Activated CD4-positive, alpha-beta T cell treated with anti-CD3 and anti-CD28 coated beads for 4 hours (primary cell): ENCODE results near the gene PALM3.

Experiments
- DNase-seq, 2 donors: peaks; one replicate each; pipeline ENCODE4 v3.0.0-alpha.2; 2020

The PALM3 gene

GRCh38 chr19:14088634-14089411, 26.9 kb upstream of the PALM3 start:
- DNase-seq, result no peak

GRCh38 chr19:14086098-14086497, 24.2 kb upstream of the PALM3 start:
- DNase-seq, result no peak

DNA sequence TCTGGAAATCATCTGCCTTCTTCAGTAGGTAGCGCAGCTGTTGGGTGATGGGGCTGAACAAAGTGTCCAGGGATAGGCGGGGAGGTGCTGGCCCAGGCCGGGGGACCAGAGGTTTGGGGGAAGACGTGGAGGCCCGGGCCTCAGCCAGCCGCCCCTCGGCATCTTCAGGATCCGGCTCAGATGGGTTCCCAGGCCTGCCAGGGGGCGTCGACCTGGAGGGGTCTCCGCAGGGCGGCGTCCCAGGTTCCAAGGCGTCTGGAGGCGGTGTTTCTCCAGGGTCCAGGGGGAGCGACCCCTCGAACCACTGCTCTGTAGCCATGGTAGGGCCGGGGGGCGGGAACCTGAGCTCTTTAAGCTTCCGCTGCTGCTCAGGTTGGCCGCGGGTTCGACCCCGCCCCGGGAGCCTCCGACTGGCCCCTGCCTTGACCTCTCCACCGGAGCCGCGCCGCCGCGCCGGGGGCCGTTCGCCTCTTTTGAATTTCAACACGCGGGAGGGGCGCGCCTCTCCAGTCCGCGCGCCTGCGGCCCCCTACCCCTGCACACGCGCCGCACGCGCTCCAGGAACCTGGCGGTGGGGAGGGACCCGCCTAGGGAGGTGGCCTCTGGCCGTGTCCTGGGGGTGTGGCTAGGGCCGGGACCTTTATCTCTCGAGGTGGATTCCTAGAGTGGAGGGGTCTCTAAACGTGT, 23.6 kb upstream of the PALM3 start, which contains the start of gene C19orf67:
TSS of gene C19orf67 (minus strand) at position 475 of the 687 bp plus-strand sequence. CDS start at position 319, 156 bp downstream.
- no peak for DNase-seq

- DNase-seq, result no peak
These were observed 20.7 kb upstream of the PALM3 start for GRCh38 chr19:14082675-14082960.

- DNase-seq, result peak; percentile 31 to 38
These were observed 20.2 kb upstream of the PALM3 start for GRCh38 chr19:14081797-14082674.

DNA sequence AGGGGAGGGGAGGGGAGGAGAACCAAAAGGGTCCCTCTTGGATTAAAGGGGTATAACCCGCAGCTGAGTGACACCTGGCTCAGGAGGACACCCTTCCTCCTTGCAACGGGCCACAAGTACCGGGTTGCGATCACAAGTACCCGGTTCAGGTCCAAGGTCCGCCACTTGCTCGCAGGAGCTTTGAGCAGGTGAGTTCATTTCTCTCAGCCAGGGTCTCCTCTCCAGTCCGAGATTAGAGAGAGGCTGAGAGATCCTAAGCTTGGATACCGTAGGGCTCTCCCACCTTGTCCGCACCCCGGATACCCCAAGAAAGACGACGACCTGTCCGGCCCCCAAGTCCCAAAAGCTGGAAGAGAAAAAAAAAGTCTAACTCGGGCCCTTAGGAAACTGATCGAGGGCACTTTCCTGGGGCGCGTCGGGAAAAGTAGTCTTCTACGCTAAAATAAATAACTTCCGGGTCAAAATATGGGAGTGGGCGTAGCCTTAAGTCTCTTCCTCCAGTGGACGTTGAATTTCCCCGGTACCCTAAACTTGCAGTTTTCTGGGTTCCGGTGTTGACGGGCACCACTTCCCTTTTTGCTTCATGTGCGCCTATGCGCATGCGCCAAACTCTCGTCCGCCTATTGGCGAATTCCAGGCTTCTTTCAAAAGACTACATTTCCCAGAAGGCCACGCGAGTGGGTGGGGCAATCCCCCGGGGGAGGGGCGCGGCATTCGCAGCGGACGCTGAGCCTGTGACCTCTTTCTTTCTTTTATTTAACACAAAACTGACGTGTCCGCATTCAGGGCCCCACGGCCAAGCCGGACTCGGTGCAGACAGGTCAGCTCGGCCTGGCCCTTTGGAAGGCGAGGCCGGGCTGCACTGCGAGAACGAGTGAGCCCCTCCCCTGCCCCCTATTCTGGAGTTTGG, 19.3 kb upstream of the PALM3 start:
- peak; percentile 99 for DNase-seq

DNA sequence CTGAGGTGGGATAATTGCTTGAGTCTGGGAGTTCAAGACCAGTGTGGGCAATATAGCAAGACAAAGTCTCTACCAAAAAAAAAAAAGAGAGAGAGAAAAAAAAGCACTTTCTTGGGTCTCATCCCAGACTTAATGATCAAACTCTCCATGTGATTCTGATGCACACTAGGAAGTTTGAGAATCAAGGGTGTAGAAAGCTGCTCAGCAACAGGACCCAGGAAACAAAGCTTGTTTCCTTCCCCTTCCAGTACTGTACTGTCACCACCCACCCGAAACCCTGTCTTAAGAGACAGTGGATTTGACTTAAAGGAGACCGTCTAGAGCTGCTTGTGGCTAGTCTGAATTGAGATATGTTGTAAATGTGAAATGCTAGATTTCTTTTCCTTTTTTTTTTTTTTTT, 16.5 kb upstream of the PALM3 start:
- DNase-seq, result no peak

DNA sequence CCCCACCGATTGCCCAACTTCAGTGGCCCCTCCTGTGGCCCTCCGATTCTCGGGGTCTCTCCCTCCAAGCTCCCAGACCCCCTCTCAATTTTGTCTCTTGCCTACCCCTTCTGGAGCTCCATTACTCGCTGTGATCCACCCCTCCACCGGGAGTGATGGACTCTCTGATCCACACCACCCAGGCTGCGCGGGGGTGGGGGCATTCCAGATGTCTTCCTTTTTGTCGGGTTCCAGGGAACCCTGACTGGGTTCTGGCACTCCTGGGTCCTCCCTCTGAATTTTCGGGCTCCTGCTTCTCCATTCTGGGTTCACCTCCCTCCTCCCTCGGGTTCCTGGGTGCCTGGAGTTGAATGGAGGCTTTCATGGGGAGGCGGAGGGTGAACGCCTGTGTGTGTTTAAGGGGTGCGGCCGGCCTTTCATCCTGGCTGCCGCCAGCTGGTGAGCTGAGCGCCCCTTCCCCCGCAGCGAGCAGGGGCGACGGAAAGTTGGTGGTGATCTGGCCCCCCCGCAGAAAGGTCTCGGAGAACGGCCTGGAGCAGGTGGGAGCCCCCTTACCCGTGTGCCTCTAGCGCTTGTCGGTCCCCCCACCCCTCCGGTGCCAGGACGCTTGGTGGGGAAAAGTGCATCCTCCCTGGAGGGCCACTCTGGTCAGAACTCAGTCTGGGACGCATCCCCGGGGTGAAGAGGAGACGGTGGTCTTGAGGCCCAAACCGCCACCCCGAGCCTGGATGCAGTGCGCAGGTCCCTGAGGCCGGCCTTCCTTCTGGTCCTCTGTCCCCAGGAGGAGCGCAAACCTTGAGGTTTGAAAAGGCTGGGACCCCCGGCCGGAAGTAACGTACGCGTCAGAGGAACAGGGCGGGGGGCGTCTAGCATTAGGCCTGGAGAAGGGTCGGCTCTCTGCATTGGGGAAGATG, 12.3 kb upstream of the PALM3 start:
- DNase-seq, result peak; percentile 27 to 34

DNA sequence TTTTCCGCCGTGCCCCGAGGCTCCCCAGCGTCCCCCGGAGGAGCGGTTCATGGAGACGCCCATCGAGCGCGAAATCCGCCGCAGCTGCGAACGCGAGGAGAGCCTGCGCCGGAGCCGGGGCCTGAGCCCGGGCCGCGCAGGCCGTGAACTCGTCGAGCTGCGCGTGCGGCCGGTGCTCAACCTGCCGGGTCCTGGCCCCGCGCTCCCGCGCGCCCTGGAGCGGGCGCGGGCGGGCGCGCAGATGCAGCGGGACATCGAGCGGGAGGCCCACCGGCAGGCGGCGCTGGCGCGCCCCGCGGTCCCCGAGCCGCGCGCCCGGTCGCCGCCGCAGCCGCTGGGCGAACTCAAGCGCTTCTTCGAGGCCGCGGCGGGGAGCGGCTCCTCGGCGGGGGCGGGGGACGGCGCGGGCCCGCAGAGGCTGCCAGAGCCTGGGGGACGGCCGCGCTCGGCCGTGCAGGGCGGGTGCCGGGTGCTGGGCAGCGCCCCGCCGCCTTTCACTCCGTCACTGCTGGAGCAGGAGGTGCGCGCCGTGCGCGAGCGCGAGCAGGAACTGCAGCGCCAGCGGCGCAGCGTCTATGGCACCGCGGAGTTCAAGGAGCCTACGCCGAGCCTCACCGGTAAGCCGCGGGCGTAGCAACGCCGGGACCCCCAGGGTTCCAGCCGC, 11.5 kb upstream of the PALM3 start:
- DNase-seq, result peak; percentile 67 to 71

GRCh38 chr19:14072535-14073260, 10.8 kb upstream of the PALM3 start, which contains the start of gene MISP3:
MISP3 (plus strand) TSS chr19:14072786; CDS start chr19:14073310, 524 bp downstream.
- peak in 1 of 2 donors; percentile 30 for DNase-seq

DNA sequence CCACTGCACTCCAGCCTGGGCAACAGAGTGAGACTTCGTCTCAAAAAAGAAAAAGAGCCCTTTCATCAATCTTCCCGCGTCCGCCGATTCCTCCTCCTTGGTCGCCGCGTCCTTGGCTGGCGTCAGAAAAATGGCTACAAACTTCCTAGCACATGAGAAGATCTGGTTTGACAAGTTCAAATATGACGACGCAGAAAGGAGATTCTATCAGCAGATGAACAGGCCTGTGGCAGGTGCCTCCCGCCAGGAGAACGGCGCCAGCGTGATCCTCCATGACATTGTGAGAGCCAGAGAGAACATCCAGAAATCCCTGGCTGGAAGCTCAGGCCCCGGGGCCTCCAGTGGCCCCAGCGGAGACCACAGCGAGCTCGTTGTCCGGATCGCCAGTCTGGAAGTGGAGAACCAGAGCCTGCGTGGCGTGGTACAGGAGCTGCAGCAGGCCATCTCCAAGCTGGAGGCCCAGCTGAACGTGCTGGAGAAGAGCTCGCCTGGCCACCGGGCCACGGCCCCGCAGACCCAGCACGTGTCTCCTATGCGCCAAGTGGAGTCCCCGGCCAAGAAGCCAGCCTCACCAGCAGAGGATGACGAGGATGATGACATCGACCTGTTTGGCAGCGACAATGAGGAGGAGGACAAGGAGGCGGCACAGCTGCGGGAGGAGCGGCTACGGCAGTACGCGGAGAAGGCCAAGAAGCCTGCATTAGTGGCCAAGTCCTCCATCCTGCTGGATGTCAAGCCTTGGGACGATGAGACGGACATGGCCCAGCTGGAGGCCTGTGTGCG, 8.6 kb upstream of the PALM3 start:
- DNase-seq, result no peak

DNA sequence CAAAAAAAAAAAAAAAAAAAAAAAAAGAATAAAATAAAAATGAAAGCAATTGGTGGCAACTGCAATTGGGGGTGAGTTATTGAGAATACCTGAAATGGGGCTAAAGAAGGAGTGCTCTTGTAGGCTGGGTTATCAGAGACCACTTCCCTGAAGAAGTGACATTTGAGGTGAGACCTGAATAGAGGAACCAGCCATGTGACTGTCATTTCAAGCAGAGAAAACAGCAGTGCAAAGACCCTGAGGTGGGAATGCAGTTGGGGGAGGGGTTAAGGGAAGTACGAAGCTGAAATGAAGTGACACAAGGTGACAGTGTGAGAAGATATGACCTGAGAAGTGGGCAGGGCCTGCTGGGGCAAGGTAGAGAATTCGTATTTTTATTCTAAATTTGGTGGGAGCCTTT, 4.3 kb upstream of the PALM3 start:
- no peak for DNase-seq

DNA sequence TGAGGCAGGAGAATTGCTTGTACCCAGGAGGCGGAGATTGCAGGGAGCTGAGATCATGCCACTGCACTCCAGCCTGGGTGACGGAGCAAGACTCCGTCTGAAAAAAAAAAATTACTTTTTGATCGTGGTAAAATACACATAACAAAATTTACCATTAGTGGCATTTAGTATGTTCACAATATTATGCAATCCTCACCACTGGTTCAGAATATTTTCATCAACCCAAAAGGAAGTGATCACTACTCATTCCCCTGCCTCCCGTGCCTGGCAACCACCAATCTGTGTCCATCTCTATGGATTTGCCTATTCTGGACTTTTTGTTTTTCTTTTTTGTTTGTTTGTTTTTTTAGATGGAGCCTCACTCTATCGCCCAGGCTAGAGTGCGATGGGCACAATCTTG, 1.2 kb upstream of the PALM3 start:
- no peak for DNase-seq

- DNase-seq, result no peak
These were observed 631 bp upstream of the PALM3 start for GRCh38 chr19:14062558-14062855.

DNA sequence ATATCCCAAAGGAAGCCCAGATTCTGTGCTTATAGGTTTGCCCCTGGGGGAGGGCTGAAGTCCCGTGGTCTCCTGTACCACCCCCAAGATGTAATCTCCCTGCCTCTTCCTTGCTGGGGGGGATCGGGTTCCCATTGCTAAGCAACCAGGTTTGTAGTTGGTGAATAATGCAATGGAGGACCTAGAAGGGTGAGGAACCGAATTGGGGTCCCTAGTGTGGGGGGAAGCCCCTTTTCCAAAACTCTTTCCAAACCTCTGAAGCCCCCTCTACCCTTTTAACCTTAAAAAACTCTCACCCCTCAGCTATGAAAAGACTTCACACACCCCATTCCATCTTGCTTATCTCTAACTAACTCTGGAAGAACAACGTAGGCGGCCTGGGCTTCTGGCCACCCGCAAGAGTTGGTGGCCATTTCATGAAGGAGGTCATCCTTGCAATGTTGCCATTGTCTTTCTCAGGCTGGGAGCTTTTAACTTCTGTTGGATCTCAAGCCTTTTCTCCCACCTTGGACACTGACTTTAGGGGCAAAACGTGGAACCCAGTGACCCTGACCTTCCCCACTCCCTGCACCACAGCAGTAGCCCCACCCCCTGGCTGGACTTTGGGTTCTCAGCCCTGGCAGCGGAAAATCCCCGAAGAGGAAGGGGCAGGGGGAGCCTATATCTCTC, 661 bp downstream of the PALM3 start:
- DNase-seq, result no peak

- no peak for DNase-seq
These were observed 2.2 kb downstream of the PALM3 start for GRCh38 chr19:14059652-14060155.

- peak; percentile 44 to 54 for DNase-seq
These were observed 2.8 kb downstream of the PALM3 start for GRCh38 chr19:14059093-14059480.
